LHCN-M2 (cell line): Measurements from ENCODE around the gene APOBEC2. TPM values are rescaled to one million over a fixed set of nuclear protein-coding genes. Genes with fewer than 3 reads are reported as not detected.

Experiments used
- DNase-seq: peaks from one replicate; pipeline ENCODE4 v3.0.0-alpha.2; 2012; ENCODE audit warnings: low read depth
- total RNA-seq: library from RNA; depleted of rRNA; stranded (reverse); fragments of >200 nt; gene quantifications from 2 replicates; pipeline ENCODE4 v1.2.3, GENCODE V29; 2014

APOBEC2 gene
- total RNA-seq, 1 experiment from 2014 or later = 0.63 TPM

- DNase-seq = no peak
Observed at GRCh38 chr6:41037107-41037900, 15.7 kb upstream of the APOBEC2 start.

GRCh38 chr6:41038205-41038604 lies 14.8 kb upstream of the APOBEC2 start:
- no peak for DNase-seq

- no peak for DNase-seq
Observed at GRCh38 chr6:41039060-41039998, 13.7 kb upstream of the APOBEC2 start, which contains the start of gene UNC5CL. TSS of gene UNC5CL (minus strand) at chr6:41039221. CDS start at chr6:41035074, 4,147 bp downstream.

GRCh38 chr6:41040101-41040939 lies 12.7 kb upstream of the APOBEC2 start:
- DNase-seq = peak; percentile 29

- no peak for DNase-seq
Observed at GRCh38 chr6:41040940-41041536, 12.0 kb upstream of the APOBEC2 start.

- DNase-seq = no peak
Observed at GRCh38 chr6:41042226-41043055, 10.6 kb upstream of the APOBEC2 start, which contains the start of gene TSPO2. TSS of gene TSPO2 (plus strand) at chr6:41042467. CDS start at chr6:41042986, 519 bp downstream.

GRCh38 chr6:41043151-41043550 lies 9.9 kb upstream of the APOBEC2 start:
- DNase-seq = no peak

GRCh38 chr6:41045664-41046063 lies 7.3 kb upstream of the APOBEC2 start:
- no peak for DNase-seq

GRCh38 chr6:41046084-41046483 lies 6.9 kb upstream of the APOBEC2 start:
- DNase-seq = no peak

GRCh38 chr6:41047306-41047705 lies 5.7 kb upstream of the APOBEC2 start:
- no peak for DNase-seq

GRCh38 chr6:41047745-41048732 lies 5.0 kb upstream of the APOBEC2 start:
- DNase-seq = no peak

- no peak for DNase-seq
Observed at GRCh38 chr6:41049521-41049920, 3.5 kb upstream of the APOBEC2 start.

- no peak for DNase-seq
Observed at GRCh38 chr6:41049955-41050354, 3.0 kb upstream of the APOBEC2 start.

GRCh38 chr6:41050536-41050935 lies 2.5 kb upstream of the APOBEC2 start:
- DNase-seq = no peak

GRCh38 chr6:41051873-41052272 lies 1.1 kb upstream of the APOBEC2 start:
- DNase-seq = no peak

GRCh38 chr6:41054511-41054910 lies 1.5 kb downstream of the APOBEC2 start:
- no peak for DNase-seq

GRCh38 chr6:41055149-41055548 lies 2.1 kb downstream of the APOBEC2 start:
- no peak for DNase-seq

- DNase-seq = no peak
Observed at GRCh38 chr6:41056768-41057490, 3.9 kb downstream of the APOBEC2 start.
